IPS-20b (cell line): ENCODE data around the gene DDX46.
"Not testable (repeated sequence)": the region's sequence is repeated elsewhere in the genome, so short reads cannot be mapped to it uniquely, and the experiment has no call there.

Source experiments
- H3K27ac ChIP-seq: one replicate; pipeline ENCODE4 v1.5.1; 2013; ENCODE audit warnings: low read length
- H3K27me3 ChIP-seq: 2 replicates; pipeline ENCODE4 v1.6.1; 2013; ENCODE audit warnings: mild to moderate bottlenecking, low read length, inconsistent platforms; ENCODE audit not compliant: insufficient read depth
- H3K36me3 ChIP-seq: 2 replicates; pipeline ENCODE4 v1.6.1; 2013; ENCODE audit warnings: low read depth, mild to moderate bottlenecking, inconsistent platforms, low read length, moderate library complexity; ENCODE audit not compliant: insufficient read depth
- H3K4me1 ChIP-seq: 2 replicates; pipeline ENCODE4 v1.6.1; 2013; ENCODE audit warnings: mild to moderate bottlenecking, control low read depth, inconsistent platforms, low read length, moderate library complexity; ENCODE audit not compliant: insufficient read depth
- H3K4me3 ChIP-seq: 2 replicates; pipeline ENCODE4 v1.5.1; 2013; ENCODE audit warnings: mild to moderate bottlenecking, low read length, inconsistent platforms
- H3K9ac ChIP-seq: 2 replicates; pipeline ENCODE4 v1.6.1; 2013; ENCODE audit warnings: low read depth, mild to moderate bottlenecking, inconsistent platforms, low read length, moderate library complexity
- H3K9me3 ChIP-seq: 2 replicates; pipeline ENCODE4 v1.6.1; 2013; ENCODE audit warnings: mild to moderate bottlenecking, low read depth, low read length, inconsistent platforms; ENCODE audit not compliant: insufficient read depth

DDX46 gene

GRCh38 chr5:134845852-134846640, 87.5 kb downstream of the DDX46 start, which contains the start of gene C5orf24:
Gene C5orf24, plus strand, starts transcription at chr5:134845968. Its CDS starts 8,933 bp downstream, at chr5:134854901.
- Histone ChIP-seq H3K4me3 (peak within 1 kb of the TSS; percentile 77), H3K9me3 (no peaks in the 10 kb centered on the region), H3K36me3 (peaks cover 1% of the 10 kb centered on the region; the same call in 1 of the 2 replicates), H3K9ac (peak within 1 kb of the TSS; percentile 84), H3K27ac (no peak within 1 kb of the TSS), H3K4me1 (peaks cover 5% of the 10 kb centered on the region), H3K27me3 (no peaks in the 10 kb centered on the region)

GRCh38 chr5:134846641-134846960, 88.0 kb downstream of the DDX46 start:
- Histone ChIP-seq H3K4me1 (peaks cover 5% of the 10 kb centered on the region), H3K27me3 (no peaks in the 10 kb centered on the region), H3K27ac (no peak overlapping the region), H3K4me3 (peak overlapping the region; percentile 77), H3K36me3 (peaks cover 7% of the 10 kb centered on the region; the same call in 1 of the 2 replicates), H3K9ac (peak overlapping the region; percentile 84), H3K9me3 (no peaks in the 10 kb centered on the region)

- not testable (repeated sequence) for H3K4me1 ChIP-seq, H3K27me3 ChIP-seq, H3K9me3 ChIP-seq, H3K9ac ChIP-seq, H3K4me3 ChIP-seq, H3K27ac ChIP-seq
- H3K36me3 ChIP-seq = peaks cover 20% of the 10 kb centered on the region
Measured at GRCh38 chr5:134849434-134849933, 90.9 kb downstream of the DDX46 start.

GRCh38 chr5:134851307-134851923, 92.8 kb downstream of the DDX46 start:
- Histone ChIP-seq H3K9me3 (no peaks in the 10 kb centered on the region), H3K27me3 (no peaks in the 10 kb centered on the region), H3K36me3 (peaks cover 37% of the 10 kb centered on the region), H3K4me1 (no peaks in the 10 kb centered on the region), H3K9ac (no peak overlapping the region), H3K27ac (no peak overlapping the region), H3K4me3 (no peak overlapping the region)

- H3K4me1 ChIP-seq, H3K27ac ChIP-seq, H3K4me3 ChIP-seq, H3K9me3 ChIP-seq, H3K9ac ChIP-seq, H3K27me3 ChIP-seq: not testable (repeated sequence)
- peaks cover 64% of the 10 kb centered on the region for H3K36me3 ChIP-seq
Measured at GRCh38 chr5:134856465-134856864, 97.9 kb downstream of the DDX46 start.

- no peaks in the 10 kb centered on the region for H3K27me3 ChIP-seq
- no peak overlapping the region for H3K4me3 ChIP-seq
- H3K27ac ChIP-seq = no peak overlapping the region
- H3K9me3 ChIP-seq = no peaks in the 10 kb centered on the region
- no peaks in the 10 kb centered on the region for H3K4me1 ChIP-seq
- H3K9ac ChIP-seq = no peak overlapping the region
- peaks cover 57% of the 10 kb centered on the region for H3K36me3 ChIP-seq
Measured at GRCh38 chr5:134857401-134857800, 98.8 kb downstream of the DDX46 start.

GRCh38 chr5:134864707-134865106, 106.1 kb downstream of the DDX46 start:
- Histone ChIP-seq H3K36me3 (peaks cover under 1% of the 10 kb centered on the region), H3K9ac (no peak overlapping the region), H3K27me3 (no peaks in the 10 kb centered on the region), H3K9me3 (no peaks in the 10 kb centered on the region), H3K4me1 (no peaks in the 10 kb centered on the region), H3K4me3 (no peak overlapping the region), H3K27ac (no peak overlapping the region)

- H3K9ac ChIP-seq = peak overlapping the region; percentile 80; the same call in 1 of the 2 replicates
Measured at GRCh38 chr5:134873494-134873893, 114.9 kb downstream of the DDX46 start.

GRCh38 chr5:134873987-134874830, 115.6 kb downstream of the DDX46 start, which contains the start of gene TXNDC15:
Gene TXNDC15, plus strand, starts transcription at chr5:134874371. Its CDS starts 57 bp downstream, at chr5:134874428.
- peak within 1 kb of the TSS; percentile 80 for H3K9ac ChIP-seq
- H3K27me3 ChIP-seq = peaks cover 5% of the 10 kb centered on the region; the same call in 1 of the 2 replicates
- no peaks in the 10 kb centered on the region for H3K36me3 ChIP-seq
- H3K9me3 ChIP-seq = no peaks in the 10 kb centered on the region
- peak within 1 kb of the TSS; percentile 81 for H3K4me3 ChIP-seq
- no peak within 1 kb of the TSS for H3K27ac ChIP-seq
- H3K4me1 ChIP-seq = peaks cover 6% of the 10 kb centered on the region; the same call in 1 of the 2 replicates

More at GRCh38 chr5:134873494-134873893, 114.9 kb downstream of the DDX46 start:
- Histone ChIP-seq H3K4me3 (peak overlapping the region; percentile 81), H3K4me1 (peaks cover 6% of the 10 kb centered on the region; the same call in 1 of the 2 replicates), H3K36me3 (no peaks in the 10 kb centered on the region), H3K27me3 (peaks cover 5% of the 10 kb centered on the region; the same call in 1 of the 2 replicates), H3K9me3 (no peaks in the 10 kb centered on the region), H3K27ac (no peak overlapping the region)

- Histone ChIP-seq H3K4me3 (peak overlapping the region; percentile 81), H3K36me3 (no peaks in the 10 kb centered on the region), H3K4me1 (peaks cover 6% of the 10 kb centered on the region; the same call in 1 of the 2 replicates), H3K27me3 (peaks cover 5% of the 10 kb centered on the region; the same call in 1 of the 2 replicates), H3K27ac (no peak overlapping the region), H3K9me3 (no peaks in the 10 kb centered on the region), H3K9ac (peak overlapping the region; percentile 80; the same call in 1 of the 2 replicates)
Measured at GRCh38 chr5:134874831-134875655, 116.5 kb downstream of the DDX46 start.
